ENCODE results near the gene PPIP5K1.
"Not testable (repeated sequence)": the region's sequence is repeated elsewhere in the genome, so short reads cannot be mapped to it uniquely, and the experiment has no call there.

PPIP5K1 gene

GRCh38 chr15:43593328-43594190 lies 3.6 kb upstream of the PPIP5K1 start, which contains the start of gene CKMT1B:
Gene CKMT1B (plus strand): TSS chr15:43594027. CDS start chr15:43594219, 192 bp downstream.
- not testable (repeated sequence) for H3K9me3 ChIP-seq (ENCODE audit: control insufficient read depth, insufficient read depth, low read depth, low read length); H3K4me1 ChIP-seq (ENCODE audit: control insufficient read depth, insufficient read depth, low read length)

GRCh38 chr15:43592841-43593240 lies 2.8 kb upstream of the PPIP5K1 start:
- not testable (repeated sequence) for H3K4me3 ChIP-seq (ENCODE audit: low read depth, low read length); H3K4me1 ChIP-seq (ENCODE audit: control insufficient read depth, insufficient read depth, low read length); H3K9ac ChIP-seq (ENCODE audit: low read length); H3K36me3 ChIP-seq (ENCODE audit: control insufficient read depth, insufficient read depth, low read length); H3K27ac ChIP-seq (ENCODE audit: low read depth, low read length); H3K9me3 ChIP-seq (ENCODE audit: control insufficient read depth, insufficient read depth, low read depth, low read length); H3K27me3 ChIP-seq (ENCODE audit: control insufficient read depth, insufficient read depth, low read length)

More at GRCh38 chr15:43593328-43594190, 3.6 kb upstream of the PPIP5K1 start, which contains the start of gene CKMT1B:
- not testable (repeated sequence) for H3K27me3 ChIP-seq (ENCODE audit: control insufficient read depth, insufficient read depth, low read length); H3K4me3 ChIP-seq (ENCODE audit: low read depth, low read length); H3K36me3 ChIP-seq (ENCODE audit: control insufficient read depth, insufficient read depth, low read length); H3K9ac ChIP-seq (ENCODE audit: low read length); H3K27ac ChIP-seq (ENCODE audit: low read depth, low read length)

- H3K4me3 ChIP-seq (ENCODE audit: low read depth, low read length); H3K27ac ChIP-seq (ENCODE audit: low read depth, low read length); H3K27me3 ChIP-seq (ENCODE audit: control insufficient read depth, insufficient read depth, low read length); H3K4me1 ChIP-seq (ENCODE audit: control insufficient read depth, insufficient read depth, low read length); H3K9ac ChIP-seq (ENCODE audit: low read length); H3K36me3 ChIP-seq (ENCODE audit: control insufficient read depth, insufficient read depth, low read length); H3K9me3 ChIP-seq (ENCODE audit: control insufficient read depth, insufficient read depth, low read depth, low read length): not testable (repeated sequence)
These were observed 15.4 kb downstream of the PPIP5K1 start for GRCh38 chr15:43574607-43575006.

GRCh38 chr15:43566615-43567014 lies 23.4 kb downstream of the PPIP5K1 start:
- not testable (repeated sequence) for H3K4me3 ChIP-seq (ENCODE audit: low read depth, low read length); H3K36me3 ChIP-seq (ENCODE audit: control insufficient read depth, insufficient read depth, low read length); H3K27ac ChIP-seq (ENCODE audit: low read depth, low read length); H3K4me1 ChIP-seq (ENCODE audit: control insufficient read depth, insufficient read depth, low read length); H3K27me3 ChIP-seq (ENCODE audit: control insufficient read depth, insufficient read depth, low read length); H3K9ac ChIP-seq (ENCODE audit: low read length); H3K9me3 ChIP-seq (ENCODE audit: control insufficient read depth, insufficient read depth, low read depth, low read length)

- not testable (repeated sequence) for H3K27ac ChIP-seq (ENCODE audit: low read depth, low read length); H3K9ac ChIP-seq (ENCODE audit: low read length); H3K27me3 ChIP-seq (ENCODE audit: control insufficient read depth, insufficient read depth, low read length); H3K4me1 ChIP-seq (ENCODE audit: control insufficient read depth, insufficient read depth, low read length); H3K36me3 ChIP-seq (ENCODE audit: control insufficient read depth, insufficient read depth, low read length); H3K9me3 ChIP-seq (ENCODE audit: control insufficient read depth, insufficient read depth, low read depth, low read length); H3K4me3 ChIP-seq (ENCODE audit: low read depth, low read length)
These were observed 26.2 kb downstream of the PPIP5K1 start for GRCh38 chr15:43563793-43564192.

- H3K27ac ChIP-seq (ENCODE audit: low read depth, low read length); H3K4me3 ChIP-seq (ENCODE audit: low read depth, low read length); H3K27me3 ChIP-seq (ENCODE audit: control insufficient read depth, insufficient read depth, low read length); H3K36me3 ChIP-seq (ENCODE audit: control insufficient read depth, insufficient read depth, low read length); H3K4me1 ChIP-seq (ENCODE audit: control insufficient read depth, insufficient read depth, low read length); H3K9me3 ChIP-seq (ENCODE audit: control insufficient read depth, insufficient read depth, low read depth, low read length); H3K9ac ChIP-seq (ENCODE audit: low read length): not testable (repeated sequence)
These were observed 27.3 kb downstream of the PPIP5K1 start for GRCh38 chr15:43562753-43563152.

GRCh38 chr15:43552986-43553385 lies 37.0 kb downstream of the PPIP5K1 start:
- H3K4me1 ChIP-seq (ENCODE audit: control insufficient read depth, insufficient read depth, low read length), result no peaks in the 10 kb centered on the region
- no peak overlapping the region for H3K9ac ChIP-seq (ENCODE audit: low read length)
- no peak overlapping the region for H3K4me3 ChIP-seq (ENCODE audit: low read depth, low read length)
- H3K9me3 ChIP-seq (ENCODE audit: control insufficient read depth, insufficient read depth, low read depth, low read length), result no peaks in the 10 kb centered on the region
- no peak overlapping the region for H3K27ac ChIP-seq (ENCODE audit: low read depth, low read length)
- no peaks in the 10 kb centered on the region for H3K27me3 ChIP-seq (ENCODE audit: control insufficient read depth, insufficient read depth, low read length)
- H3K36me3 ChIP-seq (ENCODE audit: control insufficient read depth, insufficient read depth, low read length), result no peaks in the 10 kb centered on the region

- no peak overlapping the region for H3K27ac ChIP-seq (ENCODE audit: low read depth, low read length)
- H3K4me3 ChIP-seq (ENCODE audit: low read depth, low read length), result no peak overlapping the region
- no peaks in the 10 kb centered on the region for H3K4me1 ChIP-seq (ENCODE audit: control insufficient read depth, insufficient read depth, low read length)
- no peak overlapping the region for H3K9ac ChIP-seq (ENCODE audit: low read length)
- no peaks in the 10 kb centered on the region for H3K27me3 ChIP-seq (ENCODE audit: control insufficient read depth, insufficient read depth, low read length)
- H3K9me3 ChIP-seq (ENCODE audit: control insufficient read depth, insufficient read depth, low read depth, low read length), result no peaks in the 10 kb centered on the region
- H3K36me3 ChIP-seq (ENCODE audit: control insufficient read depth, insufficient read depth, low read length), result no peaks in the 10 kb centered on the region
These were observed 37.8 kb downstream of the PPIP5K1 start for GRCh38 chr15:43552256-43552655.

- H3K9ac ChIP-seq (ENCODE audit: low read length), result no peak overlapping the region
- no peaks in the 10 kb centered on the region for H3K36me3 ChIP-seq (ENCODE audit: control insufficient read depth, insufficient read depth, low read length)
- H3K9me3 ChIP-seq (ENCODE audit: control insufficient read depth, insufficient read depth, low read depth, low read length), result no peaks in the 10 kb centered on the region
- H3K27ac ChIP-seq (ENCODE audit: low read depth, low read length), result no peak overlapping the region
- no peak overlapping the region for H3K4me3 ChIP-seq (ENCODE audit: low read depth, low read length)
- no peaks in the 10 kb centered on the region for H3K27me3 ChIP-seq (ENCODE audit: control insufficient read depth, insufficient read depth, low read length)
- no peaks in the 10 kb centered on the region for H3K4me1 ChIP-seq (ENCODE audit: control insufficient read depth, insufficient read depth, low read length)
These were observed 39.3 kb downstream of the PPIP5K1 start for GRCh38 chr15:43550527-43551363.

- H3K36me3 ChIP-seq (ENCODE audit: control insufficient read depth, insufficient read depth, low read length), result no peaks in the 10 kb centered on the region
- H3K27me3 ChIP-seq (ENCODE audit: control insufficient read depth, insufficient read depth, low read length), result no peaks in the 10 kb centered on the region
- no peak overlapping the region for H3K4me3 ChIP-seq (ENCODE audit: low read depth, low read length)
- no peaks in the 10 kb centered on the region for H3K4me1 ChIP-seq (ENCODE audit: control insufficient read depth, insufficient read depth, low read length)
- H3K9ac ChIP-seq (ENCODE audit: low read length), result no peak overlapping the region
- H3K9me3 ChIP-seq (ENCODE audit: control insufficient read depth, insufficient read depth, low read depth, low read length), result no peaks in the 10 kb centered on the region
- no peak overlapping the region for H3K27ac ChIP-seq (ENCODE audit: low read depth, low read length)
These were observed 42.5 kb downstream of the PPIP5K1 start for GRCh38 chr15:43547539-43547938.

GRCh38 chr15:43545426-43545825 lies 44.6 kb downstream of the PPIP5K1 start:
- Histone ChIP-seq H3K4me1 (ENCODE audit: control insufficient read depth, insufficient read depth, low read length) (no peaks in the 10 kb centered on the region), H3K9ac (ENCODE audit: low read length) (no peak overlapping the region), H3K27ac (ENCODE audit: low read depth, low read length) (no peak overlapping the region), H3K9me3 (ENCODE audit: control insufficient read depth, insufficient read depth, low read depth, low read length) (no peaks in the 10 kb centered on the region), H3K4me3 (ENCODE audit: low read depth, low read length) (no peak overlapping the region), H3K27me3 (ENCODE audit: control insufficient read depth, insufficient read depth, low read length) (no peaks in the 10 kb centered on the region), H3K36me3 (ENCODE audit: control insufficient read depth, insufficient read depth, low read length) (no peaks in the 10 kb centered on the region)

All from HUES6 (cell line).